NCI-H510A (cell line): ENCODE data around the gene ABCD2.
"Not testable (repeated sequence)": the region's sequence is repeated elsewhere in the genome, so short reads cannot be mapped to it uniquely, and the experiment has no call there.

Source experiments
- DNase-seq: peaks from one replicate; lab custom pipeline; 2025; lab: John Stamatoyannopoulos, UW

Gene ABCD2

DNA sequence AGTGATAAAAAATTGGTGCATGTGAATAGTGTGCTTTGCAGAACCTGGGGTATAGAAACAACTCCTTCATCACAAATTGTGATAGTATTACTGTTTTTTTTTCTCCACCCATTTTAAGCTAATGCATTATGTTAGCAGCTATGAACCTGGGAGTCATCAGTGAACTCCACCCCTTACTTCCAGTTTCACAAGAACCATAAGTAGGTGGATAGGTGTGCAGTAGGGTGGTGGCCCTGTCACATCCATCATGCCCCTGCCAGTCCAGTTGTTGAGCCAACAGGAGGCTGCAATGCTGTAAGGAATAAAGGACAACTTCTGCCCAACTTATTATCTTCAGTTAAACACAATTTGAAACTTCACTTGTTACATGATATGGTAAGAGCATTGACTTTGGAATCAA, 85.7 kb downstream of the ABCD2 start:
- no peak for DNase-seq

- DNase-seq = no peak
These were observed 87.2 kb downstream of the ABCD2 start for GRCh38 chr12:39532448-39532847.

DNA sequence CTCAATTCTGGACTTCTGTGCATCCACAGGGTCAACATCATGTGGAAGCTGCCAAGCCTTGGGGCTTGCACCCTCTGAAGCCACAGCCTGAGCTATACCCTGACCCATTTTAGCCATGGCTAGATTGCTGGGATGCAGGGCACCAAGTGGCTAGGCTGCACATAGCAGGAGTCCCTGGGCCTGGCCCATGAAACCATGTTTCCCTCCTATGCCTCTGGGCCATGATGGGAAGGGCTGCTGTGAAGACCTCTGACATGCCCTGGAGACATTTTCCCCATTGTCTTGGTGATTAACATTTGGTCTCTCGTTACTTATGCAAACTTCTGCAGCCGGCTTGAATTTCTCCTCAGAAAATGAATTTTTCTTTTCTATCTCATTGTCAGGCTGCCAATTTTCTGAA, 92.6 kb downstream of the ABCD2 start:
- DNase-seq = no peak

DNA sequence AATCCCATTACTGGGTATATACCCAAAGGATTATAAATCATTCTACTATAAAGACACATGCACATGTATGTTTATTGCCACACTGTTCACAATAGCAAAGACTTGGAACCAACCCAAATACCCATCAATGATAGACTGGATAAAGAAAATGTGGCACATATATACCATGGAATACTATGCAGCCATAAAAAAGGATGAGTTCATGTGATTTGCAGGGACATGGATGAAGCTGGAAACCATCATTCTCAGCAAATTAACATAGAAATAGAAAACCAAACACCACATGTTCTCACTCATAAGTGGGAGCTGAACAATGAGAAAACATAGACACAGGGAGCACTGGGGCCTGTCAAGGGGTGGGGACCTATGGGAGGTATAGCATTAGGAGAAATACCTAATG, 97.4 kb downstream of the ABCD2 start:
- not testable (repeated sequence) for DNase-seq

DNA sequence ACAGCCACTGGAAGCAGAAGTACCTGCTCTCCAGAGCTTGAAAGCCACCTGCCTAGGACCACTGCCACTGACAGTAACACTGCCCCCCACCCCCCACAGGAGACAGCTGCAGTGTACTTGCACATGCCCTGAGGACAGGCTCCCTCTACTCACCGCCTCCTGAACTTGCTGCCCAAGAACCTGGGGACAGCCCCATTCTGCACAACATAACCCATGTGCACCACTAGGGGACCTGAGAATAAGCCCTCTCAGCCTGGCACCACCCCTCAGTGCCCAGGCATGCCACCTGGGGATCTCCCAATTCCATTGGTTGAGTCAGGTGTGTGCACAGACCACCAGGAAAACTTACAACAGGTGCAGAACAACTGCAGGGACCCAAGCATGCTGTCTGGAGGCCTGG, 109.6 kb downstream of the ABCD2 start:
- DNase-seq = no peak

DNA sequence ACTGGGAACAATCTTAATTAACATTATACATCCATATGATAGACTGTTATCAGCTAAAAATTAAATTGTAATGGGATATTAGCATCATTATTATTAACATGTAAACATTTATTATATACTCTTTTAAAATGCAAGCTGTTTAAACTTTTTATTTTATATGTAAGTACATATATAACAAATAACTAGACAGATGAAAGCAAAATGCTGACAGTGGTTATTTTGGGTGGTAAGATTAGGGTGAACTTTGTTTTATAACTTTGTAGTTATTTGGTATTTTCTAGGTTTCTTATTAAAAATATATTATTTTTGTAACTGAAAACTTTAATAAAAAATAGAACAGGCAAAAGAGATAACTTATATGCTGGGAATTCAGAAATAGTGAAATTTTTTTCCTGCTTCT, 114.0 kb downstream of the ABCD2 start:
- DNase-seq = no peak

- no peak for DNase-seq
These were observed 114.6 kb downstream of the ABCD2 start for GRCh38 chr12:39505023-39505422.

GRCh38 chr12:39503439-39503838, 116.2 kb downstream of the ABCD2 start:
- DNase-seq = no peak

DNA sequence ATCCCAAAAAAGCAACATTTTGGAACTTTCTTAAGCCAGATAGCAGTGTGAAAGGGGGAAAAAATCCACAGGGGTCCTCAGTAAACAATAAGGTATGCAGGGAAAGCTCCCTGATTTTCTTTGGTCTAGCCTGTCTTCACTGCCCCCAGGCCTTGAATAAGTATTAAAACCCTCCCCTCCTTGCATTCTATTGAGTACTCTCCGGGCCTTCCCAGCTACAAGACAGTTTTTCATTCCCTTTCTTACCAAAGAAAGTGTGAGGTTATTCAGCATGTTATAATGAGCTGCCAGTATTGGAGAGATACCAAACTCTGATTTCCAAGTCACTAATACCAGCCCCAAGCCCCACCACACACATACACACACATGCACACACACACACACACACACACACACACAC, 116.9 kb downstream of the ABCD2 start:
- DNase-seq = no peak
